GM12878 (cell line): Measurements from ENCODE around the gene CHD9. TPM values are rescaled to one million over a fixed set of nuclear protein-coding genes. Genes with fewer than 3 reads are reported as not detected.

Experiments
- ATAC-seq: fragments of 200-7000 bp; cut with Tn5 transposase; 3 replicates; pipeline ENCODE4 v1.9.1; 2020; ENCODE audit warnings: mild to moderate bottlenecking, moderate library complexity
- BruUV-seq: library from RNA; stranded (reverse); fragments of 400-500 nt; replicated peaks from 2 replicates; lab custom pipeline; 2021; lab: Mats Ljungman, UMichigan
- CTCF ChIA-PET: fragments of 300-600 bp; sonication (Branson Sonifier 250); formaldehyde crosslinking; extraction: SDS; loops from one replicate; lab custom pipeline; 2021; ENCODE audit warnings: inconsistent platforms; lab: Yijun Ruan, JAX
- POLR2A ChIA-PET: fragments of 350-600 bp; formaldehyde crosslinking; extraction: SDS; loops from one replicate; lab custom pipeline; 2021; ENCODE audit warnings: inconsistent platforms; lab: Charles Lee
- RAD21 ChIA-PET: fragments of 300-600 bp; sonication (Branson Sonifier 250); formaldehyde crosslinking; loops from one replicate; lab custom pipeline; 2023; ENCODE audit warnings: antibody characterized with exemption; ENCODE audit not compliant: unreplicated experiment; lab: Charles Lee
- SMC1A ChIA-PET: fragments of 300-600 bp; sonication (Branson Sonifier 250); formaldehyde crosslinking; loops from one replicate; lab custom pipeline; 2023; ENCODE audit not compliant: unreplicated experiment, uncharacterized antibody; lab: Charles Lee
- DNase-seq: peaks from one replicate; pipeline ENCODE4 v3.0.0-alpha.2; 2011; ENCODE audit warnings: low read depth, low spot score
- FAIRE-seq: peaks from 3 replicates; lab custom pipeline; 2011; peaks lifted over from hg19 to GRCh38; lab: Jason Lieb, UNC
- H2AFZ ChIP-seq: 2 replicates; pipeline ENCODE4 v1.6.0; 2011; ENCODE audit warnings: low read depth, low read length, control low read depth; ENCODE audit not compliant: control insufficient read depth
- H3K27ac ChIP-seq: 2 replicates; pipeline ENCODE4 v1.5.1; 2011; ENCODE audit warnings: control low read depth; ENCODE audit not compliant: control insufficient read depth, insufficient read depth
- H3K27me3 ChIP-seq, 2 experiments: replicated peaks in 1 of 2; 2 replicates each; pipeline versions ENCODE4 v1.6.0 to v1.6.1; 2011; ENCODE audit warnings: low read length in 1 of 2; ENCODE audit not compliant: control insufficient read depth in 2 of 2, insufficient read depth in 2 of 2
- H3K36me3 ChIP-seq, 2 experiments: 2 replicates each; pipeline ENCODE4 v1.5.1; 2011; ENCODE audit warnings: low read length in 1 of 2; ENCODE audit not compliant: control insufficient read depth in 2 of 2, insufficient read depth in 2 of 2
- H3K4me1 ChIP-seq: 2 replicates; pipeline ENCODE4 v1.6.1; 2011; ENCODE audit warnings: mild to moderate bottlenecking, low read length, moderate library complexity, mixed read lengths; ENCODE audit not compliant: control insufficient read depth, insufficient read depth
- H3K4me2 ChIP-seq: 2 replicates; pipeline ENCODE4 v1.6.0; 2011; ENCODE audit warnings: control low read depth; ENCODE audit not compliant: control insufficient read depth, insufficient read depth
- H3K4me3 ChIP-seq: fragments of 200-600 bp; sonication (generic); 2 replicates; pipeline ENCODE4 v1.5.1; 2016
- H3K79me2 ChIP-seq: 2 replicates; pipeline ENCODE4 v1.6.0; 2011; ENCODE audit warnings: low read length; ENCODE audit not compliant: control insufficient read depth, insufficient read depth
- H3K9ac ChIP-seq: 2 replicates; pipeline ENCODE4 v1.8.0; 2011; ENCODE audit warnings: low read length, control low read depth, mixed read lengths; ENCODE audit not compliant: control insufficient read depth, insufficient read depth
- H3K9me3 ChIP-seq: replicated peaks from 3 replicates; pipeline ENCODE4 v1.5.1; 2011; ENCODE audit warnings: mild to moderate bottlenecking, low read length; ENCODE audit not compliant: control insufficient read depth, insufficient read depth
- H4K20me1 ChIP-seq: 2 replicates; pipeline ENCODE4 v1.6.0; 2011; ENCODE audit not compliant: control insufficient read depth, insufficient read depth
- BHLHE40 ChIP-seq, 2 experiments: fragments of 450-650 bp in 1 of 2; IDR thresholded peaks; 2 replicates each; pipeline ENCODE4 v1.6.1; 2011 to 2017; ENCODE audit warnings: low read depth in 2 of 2, borderline replicate concordance in 1 of 2, improper control_type of control experiment in 1 of 2, low read length in 1 of 2, mild to moderate bottlenecking in 1 of 2
- DPF2 ChIP-seq: fragments of 450-650 bp; IDR thresholded peaks from 2 replicates; pipeline ENCODE4 v1.6.1; 2017; ENCODE audit warnings: mild to moderate bottlenecking
- FOXK2 ChIP-seq: fragments of 450-650 bp; IDR thresholded peaks from 2 replicates; pipeline ENCODE4 v1.6.1; 2017; ENCODE audit warnings: mild to moderate bottlenecking, moderate library complexity
- MEF2A ChIP-seq: IDR thresholded peaks from 2 replicates; pipeline ENCODE4 v1.6.1; 2011; ENCODE audit warnings: low read depth, mild to moderate bottlenecking, low read length, moderate library complexity; ENCODE audit not compliant: insufficient read depth
- NFYA ChIP-seq: IDR thresholded peaks from 2 replicates; pipeline ENCODE4 v1.6.1; 2011; ENCODE audit warnings: low read depth, mild to moderate bottlenecking, low read length, improper control_type of control experiment, borderline replicate concordance
- NR2C2 ChIP-seq: IDR thresholded peaks from 2 replicates; pipeline ENCODE4 v1.6.1; 2011; ENCODE audit warnings: borderline replicate concordance, low read depth; ENCODE audit not compliant: control insufficient read depth, insufficient read length
- SPI1 ChIP-seq: IDR thresholded peaks from 2 replicates; pipeline ENCODE4 v1.6.1; 2011; ENCODE audit warnings: low read depth, mild to moderate bottlenecking, low read length, moderate library complexity, borderline replicate concordance; ENCODE audit not compliant: insufficient read depth
- WGBS: methylation state at CpG from one replicate; pipeline ENCODE4 v1.1.6; 2016; ENCODE audit warnings: low lambda C conversion rate; ENCODE audit not compliant: insufficient replicate concordance, insufficient coverage; ENCODE audit errors: missing lambda C conversion rate; 5-methylcytosine and 5-hydroxymethylcytosine counted together
- in situ Hi-C: fragments of 300-500 bp; cut with MboI; formaldehyde crosslinking; loops from 9 replicates; pipeline ENCODE4 v1.14.3; 2018; ENCODE audit warnings: mixed read lengths
- intact Hi-C: fragments of 100-400 bp; cut with micrococcal nuclease; formaldehyde crosslinking; loops from one replicate; pipeline ENCODE4 v1.14.2; 2022; ENCODE audit not compliant: unreplicated experiment
- polyA plus RNA-seq, 11 experiments: library from polyadenylated mRNA; depleted of rRNA in 4 of 11; unstranded in 6 of 11; stranded (reverse) in 5 of 11; fragments of >200 nt; fragmentation: Nextera tagmentation in 4 of 11; fragmentation: Illumina TruSeq in 1 of 11; extraction: Ambion mirVana in 4 of 11; extraction: Trizol in 1 of 11; gene quantifications; 1 replicate in 1 of 11; 2 replicates in 10 of 11; pipeline versions ENCODE4 v1.2.1 to v1.2.3, GENCODE V29; 2011 to 2016; ENCODE audit warnings: inconsistent platforms in 2 of 11, missing spikeins in 2 of 11, low read depth in 1 of 11
- total RNA-seq, 4 experiments: library from RNA; depleted of rRNA in 3 of 4; stranded (reverse); fragments of >200 nt in 3 of 4; fragmentation: Illumina TruSeq in 1 of 4; extraction: Trizol in 1 of 4; gene quantifications; 2 replicates each; pipeline versions ENCODE4 v1.2.1 to v1.2.3, GENCODE V29; 2013 to 2021
- TF ChIP-seq, protein P1 (sequence below): IDR thresholded peaks from 2 replicates; pipeline ENCODE4 v1.6.1; 2011; ENCODE audit warnings: low read depth, low read length, improper control_type of control experiment, borderline replicate concordance
- TF ChIP-seq, protein P2 (sequence below): fragments of 150-350 bp; IDR thresholded peaks from 2 replicates; pipeline ENCODE4 v1.6.1; 2016; ENCODE audit warnings: low read depth, low read length
- TF ChIP-seq, protein P3 (sequence below): fragments of 450-650 bp; IDR thresholded peaks from 2 replicates; pipeline ENCODE4 v1.6.1; 2017; ENCODE audit warnings: low read depth, mild to moderate bottlenecking, moderate library complexity

CHD9 gene
- total and polyA plus RNA-seq, 10 of the 15 experiments (the other 5 are each of a cell fraction or from before 2014, with no cell fraction given), result 29.2 to 95.7 (median 54.3) TPM

DNA sequence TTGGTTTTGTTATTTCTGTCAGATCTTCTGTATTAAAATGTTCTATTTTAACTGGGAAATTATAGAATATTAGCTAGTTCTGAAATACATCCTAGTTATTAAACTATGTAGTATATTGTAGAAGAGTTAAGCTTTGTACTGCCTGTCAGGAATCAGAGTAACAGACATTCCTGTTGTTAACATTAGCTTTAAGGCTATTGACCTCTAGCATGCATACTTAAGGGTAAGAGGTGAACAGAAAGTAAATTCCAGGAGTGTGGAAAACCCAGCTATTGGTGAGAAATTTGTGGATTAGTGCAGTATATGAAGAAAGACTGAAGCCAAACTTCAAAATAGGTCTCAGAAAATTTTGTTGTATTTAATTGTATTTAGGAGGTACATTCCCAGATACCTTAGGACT lies 111.3 kb downstream of the CHD9 start:
- Histone ChIP-seq H3K4me2 (no peak overlapping the region), H3K27ac (no peak overlapping the region), H3K9me3 (no peaks in the 10 kb centered on the region), H3K4me3 (no peak overlapping the region), H3K27me3 (no peaks in the 10 kb centered on the region), H3K4me1 (no peaks in the 10 kb centered on the region), H3K79me2 (peaks cover 33% of the 10 kb centered on the region), H4K20me1 (no peaks in the 10 kb centered on the region), H2AFZ (no peak overlapping the region), H3K36me3 (peaks cover 0 to 6% of the 10 kb centered on the region in 2 experiments; a peak in 1 of 4 replicates), H3K9ac (no peak overlapping the region)
- DNase-seq, result no peak
- no peak for ATAC-seq
- intact Hi-C loops, result no loop called here
- BruUV-seq, result no TSS peak
- in situ Hi-C loops, result no loop called here
- TF ChIP-seq BHLHE40 (IDR thresholded peaks at IDR 0.05; ENCODE audit: borderline replicate concordance in 1 of 2, low read depth in 2 of 2, low read length in 1 of 2) (no peak), DPF2 (no peak), FOXK2 (no peak)
- no peak for FAIRE-seq
- ChIA-PET POLR2A (no interaction called here), SMC1A (interaction anchor here (0.9 to 5.4 kb wide), 8 partner anchors 9 to 111 kb away, joined by 3 to 23 read pairs (median 4); partner anchors contain the start of gene CHD9), CTCF (interaction anchor here (0.8 to 2.8 kb wide), 9 partner anchors 9 to 112 kb away, joined by 3 to 13 read pairs (median 3); no protein-coding TSS in a partner anchor), RAD21 (interaction anchor here (1.1 to 4.0 kb wide), 2 partner anchors 41 to 111 kb away, joined by 7 to 16 read pairs; partner anchors contain the start of gene CHD9)

DNA sequence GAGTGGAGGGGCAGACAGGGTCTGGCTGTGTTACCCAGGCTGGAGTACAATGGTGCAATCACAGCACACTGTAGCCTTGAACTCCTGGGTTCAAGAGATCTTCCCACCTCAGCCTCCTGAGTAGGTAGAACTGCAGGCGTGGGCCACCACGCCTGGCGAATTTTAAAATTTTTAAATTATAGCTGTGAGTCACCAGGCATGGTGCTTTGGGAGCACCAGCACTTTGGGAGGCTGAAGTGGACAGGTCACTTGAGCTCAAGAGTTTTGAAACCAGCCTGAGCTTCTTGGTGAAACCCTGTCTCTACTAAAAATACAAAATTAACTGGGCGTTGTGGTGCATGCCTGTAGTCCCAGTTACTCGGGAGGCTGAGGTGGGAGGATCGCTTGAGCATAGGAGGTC lies 114.0 kb downstream of the CHD9 start:
- in situ Hi-C loops, result no loop called here
- TF ChIP-seq SPI1, result no peak
- TF ChIP-seq MEF2A, result no peak
- TF ChIP-seq, protein P1, sequence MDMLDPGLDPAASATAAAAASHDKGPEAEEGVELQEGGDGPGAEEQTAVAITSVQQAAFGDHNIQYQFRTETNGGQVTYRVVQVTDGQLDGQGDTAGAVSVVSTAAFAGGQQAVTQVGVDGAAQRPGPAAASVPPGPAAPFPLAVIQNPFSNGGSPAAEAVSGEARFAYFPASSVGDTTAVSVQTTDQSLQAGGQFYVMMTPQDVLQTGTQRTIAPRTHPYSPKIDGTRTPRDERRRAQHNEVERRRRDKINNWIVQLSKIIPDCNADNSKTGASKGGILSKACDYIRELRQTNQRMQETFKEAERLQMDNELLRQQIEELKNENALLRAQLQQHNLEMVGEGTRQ, result no peak
- TF ChIP-seq, protein P2, sequence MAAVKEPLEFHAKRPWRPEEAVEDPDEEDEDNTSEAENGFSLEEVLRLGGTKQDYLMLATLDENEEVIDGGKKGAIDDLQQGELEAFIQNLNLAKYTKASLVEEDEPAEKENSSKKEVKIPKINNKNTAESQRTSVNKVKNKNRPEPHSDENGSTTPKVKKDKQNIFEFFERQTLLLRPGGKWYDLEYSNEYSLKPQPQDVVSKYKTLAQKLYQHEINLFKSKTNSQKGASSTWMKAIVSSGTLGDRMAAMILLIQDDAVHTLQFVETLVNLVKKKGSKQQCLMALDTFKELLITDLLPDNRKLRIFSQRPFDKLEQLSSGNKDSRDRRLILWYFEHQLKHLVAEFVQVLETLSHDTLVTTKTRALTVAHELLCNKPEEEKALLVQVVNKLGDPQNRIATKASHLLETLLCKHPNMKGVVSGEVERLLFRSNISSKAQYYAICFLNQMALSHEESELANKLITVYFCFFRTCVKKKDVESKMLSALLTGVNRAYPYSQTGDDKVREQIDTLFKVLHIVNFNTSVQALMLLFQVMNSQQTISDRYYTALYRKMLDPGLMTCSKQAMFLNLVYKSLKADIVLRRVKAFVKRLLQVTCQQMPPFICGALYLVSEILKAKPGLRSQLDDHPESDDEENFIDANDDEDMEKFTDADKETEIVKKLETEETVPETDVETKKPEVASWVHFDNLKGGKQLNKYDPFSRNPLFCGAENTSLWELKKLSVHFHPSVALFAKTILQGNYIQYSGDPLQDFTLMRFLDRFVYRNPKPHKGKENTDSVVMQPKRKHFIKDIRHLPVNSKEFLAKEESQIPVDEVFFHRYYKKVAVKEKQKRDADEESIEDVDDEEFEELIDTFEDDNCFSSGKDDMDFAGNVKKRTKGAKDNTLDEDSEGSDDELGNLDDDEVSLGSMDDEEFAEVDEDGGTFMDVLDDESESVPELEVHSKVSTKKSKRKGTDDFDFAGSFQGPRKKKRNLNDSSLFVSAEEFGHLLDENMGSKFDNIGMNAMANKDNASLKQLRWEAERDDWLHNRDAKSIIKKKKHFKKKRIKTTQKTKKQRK, result no peak
- TF ChIP-seq, protein P3, sequence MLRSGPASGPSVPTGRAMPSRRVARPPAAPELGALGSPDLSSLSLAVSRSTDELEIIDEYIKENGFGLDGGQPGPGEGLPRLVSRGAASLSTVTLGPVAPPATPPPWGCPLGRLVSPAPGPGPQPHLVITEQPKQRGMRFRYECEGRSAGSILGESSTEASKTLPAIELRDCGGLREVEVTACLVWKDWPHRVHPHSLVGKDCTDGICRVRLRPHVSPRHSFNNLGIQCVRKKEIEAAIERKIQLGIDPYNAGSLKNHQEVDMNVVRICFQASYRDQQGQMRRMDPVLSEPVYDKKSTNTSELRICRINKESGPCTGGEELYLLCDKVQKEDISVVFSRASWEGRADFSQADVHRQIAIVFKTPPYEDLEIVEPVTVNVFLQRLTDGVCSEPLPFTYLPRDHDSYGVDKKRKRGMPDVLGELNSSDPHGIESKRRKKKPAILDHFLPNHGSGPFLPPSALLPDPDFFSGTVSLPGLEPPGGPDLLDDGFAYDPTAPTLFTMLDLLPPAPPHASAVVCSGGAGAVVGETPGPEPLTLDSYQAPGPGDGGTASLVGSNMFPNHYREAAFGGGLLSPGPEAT, result no peak
- no peak for TF ChIP-seq NFYA
- no peak for TF ChIP-seq NR2C2

More for the DNA sequence above, 114.0 kb downstream of the CHD9 start:
- POLR2A ChIA-PET, result interaction anchor here (1.6 kb wide), 1 partner anchor 15 kb away, joined by 3 read pairs; no protein-coding TSS in a partner anchor
- DNase-seq (no peak), ATAC-seq (no peak), FAIRE-seq (no peak)
- Histone ChIP-seq H3K4me3 (no peak overlapping the region), H3K27ac (no peak overlapping the region), H3K79me2 (peaks cover 30% of the 10 kb centered on the region), H4K20me1 (no peaks in the 10 kb centered on the region), H3K4me1 (no peaks in the 10 kb centered on the region), H3K4me2 (no peak overlapping the region), H3K9ac (no peak overlapping the region), H3K27me3 (no peaks in the 10 kb centered on the region), H3K36me3 (peaks cover 0 to 6% of the 10 kb centered on the region in 2 experiments; a peak in 1 of 4 replicates), H3K9me3 (no peaks in the 10 kb centered on the region), H2AFZ (no peak overlapping the region)
- BruUV-seq, result no TSS peak
- intact Hi-C loops, result no loop called here
- 100% methylated on average over 6 of the region's 6 CpGs for WGBS
- RAD21 ChIA-PET, result interaction anchor here (0.6 kb wide), 1 partner anchor 35 kb away, joined by 3 read pairs; no protein-coding TSS in a partner anchor
- SMC1A ChIA-PET, result interaction anchor here (0.7 to 5.4 kb wide), 2 partner anchors 13 to 114 kb away, joined by 3 to 23 read pairs; partner anchors contain the start of gene CHD9
- CTCF ChIA-PET, result interaction anchor here (1.1 to 1.9 kb wide), 3 partner anchors 9 to 40 kb away, joined by 4 to 10 read pairs (median 4); no protein-coding TSS in a partner anchor
